ENCODE measurements around the gene NBPF9. TPM values are rescaled to one million over a fixed set of nuclear protein-coding genes. Genes with fewer than 3 reads are reported as not detected.
"Not testable (repeated sequence)": the region's sequence is repeated elsewhere in the genome, so short reads cannot be mapped to it uniquely, and the experiment has no call there.

NBPF9 gene
- total and polyA plus RNA-seq, 2 of the 4 experiments (the other 2 are of a cell fraction) = 15.2 to 17.3 TPM

GRCh38 chr1:149024327-149024726 lies 79.0 kb downstream of the NBPF9 start:
- H4K8ac ChIP-seq (ENCODE audit: low read depth in 2 of 2, low read length in 2 of 2); H3K4ac ChIP-seq (ENCODE audit: low read depth, low read length); H3K36me3 ChIP-seq (ENCODE audit: control insufficient read depth, insufficient read depth, low read length); H3K4me1 ChIP-seq (ENCODE audit: control insufficient read depth, insufficient read depth, low read length); POLR2A ChIA-PET (ENCODE audit: unreplicated experiment); H4K5ac ChIP-seq (ENCODE audit: low read depth, low read length); H2BK120ac ChIP-seq (ENCODE audit: low read depth, low read length); dilution Hi-C loops (cut with HindIII; ENCODE audit: low sequenced_read_pairs, unreplicated experiment); H3K18ac ChIP-seq (ENCODE audit: low read depth, low read length); H3K9me1 ChIP-seq (ENCODE audit: insufficient read depth, low read length); H2AFZ ChIP-seq (replicated peaks; ENCODE audit: low read length, poor library complexity); H3K9me3 ChIP-seq (ENCODE audit: control insufficient read depth, insufficient read depth, low read length); DNase-seq; H3K56ac ChIP-seq (ENCODE audit: extremely low read depth, insufficient read depth, low read length); ATAC-seq (ENCODE audit: low read depth); H2BK20ac ChIP-seq (ENCODE audit: low read depth, low read length); H3K4me2 ChIP-seq (ENCODE audit: low read depth, low read length); H2BK5ac ChIP-seq (ENCODE audit: low read depth, low read length, poor library complexity, severe bottlenecking); H2BK15ac ChIP-seq (ENCODE audit: low read depth, low read length); H3K27ac ChIP-seq (ENCODE audit: insufficient read depth, low read length); H4K20me1 ChIP-seq (ENCODE audit: insufficient read depth, low read length); H4K91ac ChIP-seq (ENCODE audit: insufficient read depth, low read depth, low read length); in situ Hi-C loops (cut with MboI; ENCODE audit: low sequenced_read_pairs); H3K9ac ChIP-seq (ENCODE audit: low read depth, low read length); CTCF ChIA-PET; H2AK9ac ChIP-seq (replicated peaks; ENCODE audit: low read depth, low read length, poor library complexity); intact Hi-C loops (cut with micrococcal nuclease); BruUV-seq (replicated peaks); H2AK5ac ChIP-seq (ENCODE audit: low read depth, low read length); H3K79me1 ChIP-seq (ENCODE audit: low read depth in 1 of 2, low read length in 2 of 2); H3K4me3 ChIP-seq (ENCODE audit: insufficient read depth, low read depth, low read length); H3K23ac ChIP-seq (ENCODE audit: low read depth, low read length); H3K27me3 ChIP-seq (ENCODE audit: control insufficient read depth, insufficient read depth, low read length); H3K14ac ChIP-seq (replicated peaks; ENCODE audit: low read depth, low read length): not testable (repeated sequence)
- no CpG with 5 or more reads among the region's 3 CpGs for WGBS, 2 experiments (ENCODE audit: extremely low coverage in 2 of 2, insufficient read length in 1 of 2)

- BruUV-seq (replicated peaks); ATAC-seq (ENCODE audit: low read depth); H2BK5ac ChIP-seq (ENCODE audit: low read depth, low read length, poor library complexity, severe bottlenecking); H3K4me1 ChIP-seq (ENCODE audit: control insufficient read depth, insufficient read depth, low read length); H3K9me3 ChIP-seq (ENCODE audit: control insufficient read depth, insufficient read depth, low read length); H3K27me3 ChIP-seq (ENCODE audit: control insufficient read depth, insufficient read depth, low read length); POLR2A ChIA-PET (ENCODE audit: unreplicated experiment); H3K14ac ChIP-seq (replicated peaks; ENCODE audit: low read depth, low read length); H2BK15ac ChIP-seq (ENCODE audit: low read depth, low read length); dilution Hi-C loops (cut with HindIII; ENCODE audit: low sequenced_read_pairs, unreplicated experiment); H3K36me3 ChIP-seq (ENCODE audit: control insufficient read depth, insufficient read depth, low read length); H2BK120ac ChIP-seq (ENCODE audit: low read depth, low read length); H3K9ac ChIP-seq (ENCODE audit: low read depth, low read length); H3K4me3 ChIP-seq (ENCODE audit: insufficient read depth, low read depth, low read length); H4K20me1 ChIP-seq (ENCODE audit: insufficient read depth, low read length); H4K91ac ChIP-seq (ENCODE audit: insufficient read depth, low read depth, low read length); H3K9me1 ChIP-seq (ENCODE audit: insufficient read depth, low read length); H3K56ac ChIP-seq (ENCODE audit: extremely low read depth, insufficient read depth, low read length); H3K4me2 ChIP-seq (ENCODE audit: low read depth, low read length); H3K18ac ChIP-seq (ENCODE audit: low read depth, low read length); H3K4ac ChIP-seq (ENCODE audit: low read depth, low read length); H3K27ac ChIP-seq (ENCODE audit: insufficient read depth, low read length); H4K5ac ChIP-seq (ENCODE audit: low read depth, low read length); CTCF ChIA-PET; H2AK5ac ChIP-seq (ENCODE audit: low read depth, low read length); H4K8ac ChIP-seq (ENCODE audit: low read depth in 2 of 2, low read length in 2 of 2); H3K23ac ChIP-seq (ENCODE audit: low read depth, low read length); H2AFZ ChIP-seq (replicated peaks; ENCODE audit: low read length, poor library complexity); H2AK9ac ChIP-seq (replicated peaks; ENCODE audit: low read depth, low read length, poor library complexity); DNase-seq; H3K79me1 ChIP-seq (ENCODE audit: low read depth in 1 of 2, low read length in 2 of 2); intact Hi-C loops (cut with micrococcal nuclease); H2BK20ac ChIP-seq (ENCODE audit: low read depth, low read length); in situ Hi-C loops (cut with MboI; ENCODE audit: low sequenced_read_pairs): not testable (repeated sequence)
- no CpG with 5 or more reads among the region's 3 CpGs for WGBS, 2 experiments (ENCODE audit: extremely low coverage in 2 of 2, insufficient read length in 1 of 2)
These were observed 84.8 kb downstream of the NBPF9 start for GRCh38 chr1:149018577-149018976.
